Adrenal gland (tissue), 5 donors: Measurements from ENCODE around the gene SLC12A4.

Experiments
- POLR2A ChIP-seq, 2 donors: fragments of 450-650 bp; IDR thresholded peaks; one replicate each; pipeline ENCODE4 v1.6.1; 2017; ENCODE audit warnings: antibody characterized with exemption in 2 of 2, mild to moderate bottlenecking in 2 of 2, moderate library complexity in 1 of 2
- TF ChIP-seq, protein P1 (sequence below), 6 experiments: fragments of 450-650 bp in 4 of 6; fragments of 200-600 bp in 2 of 6; sonication (generic) in 1 of 6; IDR thresholded peaks; 1 replicate in 5 of 6; 2 replicates in 1 of 6; pipeline versions ENCODE4 v1.5.1 to v1.8.0; 2016 to 2021; ENCODE audit warnings: antibody characterized with exemption in 6 of 6, mild to moderate bottlenecking in 2 of 6, moderate library complexity in 1 of 6
- donor health status: DM: no; HTN: no; CAD: no.

DNA sequence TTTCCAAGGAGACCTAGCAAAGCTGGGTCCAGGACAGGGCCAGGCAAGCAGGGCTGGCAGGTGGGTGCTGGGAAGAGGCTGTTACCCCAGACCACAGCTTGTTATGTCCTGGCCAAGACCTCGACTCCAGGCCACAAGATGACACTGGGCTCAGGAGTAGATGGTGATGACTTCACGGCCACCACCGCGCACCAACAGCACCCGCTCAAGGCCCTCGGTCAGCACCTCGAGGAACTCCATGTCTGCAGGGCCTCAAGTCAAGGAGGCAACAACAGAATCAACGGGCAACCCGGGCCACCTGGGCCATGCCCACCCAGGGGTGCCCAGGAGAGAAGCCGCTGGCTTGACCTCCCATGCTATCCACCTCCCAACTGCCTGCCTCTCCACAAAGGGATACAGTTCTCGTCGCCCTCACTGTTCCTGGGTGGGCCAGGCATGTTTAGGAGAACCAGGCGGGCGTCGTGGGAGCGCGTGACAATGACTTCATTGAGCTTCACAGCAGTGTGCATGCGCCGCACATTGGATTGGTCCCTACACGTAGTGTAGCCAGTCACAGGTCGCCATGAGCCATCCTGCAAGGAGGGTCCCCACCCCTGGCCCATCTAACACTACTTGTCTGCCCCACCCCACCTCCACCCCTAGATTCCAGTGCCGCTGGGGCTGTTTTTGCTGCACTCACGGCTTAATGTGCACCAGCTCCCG, 23.6 kb downstream of the SLC12A4 start:
- TF ChIP-seq, protein P1, sequence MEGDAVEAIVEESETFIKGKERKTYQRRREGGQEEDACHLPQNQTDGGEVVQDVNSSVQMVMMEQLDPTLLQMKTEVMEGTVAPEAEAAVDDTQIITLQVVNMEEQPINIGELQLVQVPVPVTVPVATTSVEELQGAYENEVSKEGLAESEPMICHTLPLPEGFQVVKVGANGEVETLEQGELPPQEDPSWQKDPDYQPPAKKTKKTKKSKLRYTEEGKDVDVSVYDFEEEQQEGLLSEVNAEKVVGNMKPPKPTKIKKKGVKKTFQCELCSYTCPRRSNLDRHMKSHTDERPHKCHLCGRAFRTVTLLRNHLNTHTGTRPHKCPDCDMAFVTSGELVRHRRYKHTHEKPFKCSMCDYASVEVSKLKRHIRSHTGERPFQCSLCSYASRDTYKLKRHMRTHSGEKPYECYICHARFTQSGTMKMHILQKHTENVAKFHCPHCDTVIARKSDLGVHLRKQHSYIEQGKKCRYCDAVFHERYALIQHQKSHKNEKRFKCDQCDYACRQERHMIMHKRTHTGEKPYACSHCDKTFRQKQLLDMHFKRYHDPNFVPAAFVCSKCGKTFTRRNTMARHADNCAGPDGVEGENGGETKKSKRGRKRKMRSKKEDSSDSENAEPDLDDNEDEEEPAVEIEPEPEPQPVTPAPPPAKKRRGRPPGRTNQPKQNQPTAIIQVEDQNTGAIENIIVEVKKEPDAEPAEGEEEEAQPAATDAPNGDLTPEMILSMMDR (IDR thresholded peaks at IDR 0.05): no peak
- TF ChIP-seq POLR2A (IDR thresholded peaks at IDR 0.05): no peak
